ENCODE results near the gene FILIP1. TPM values are rescaled to one million over a fixed set of nuclear protein-coding genes. Genes with fewer than 3 reads are reported as not detected.

FILIP1 gene
- total RNA-seq, 3 donors from 2014 or later (not counting 1 experiment from before 2014, with no cell fraction given): not detected

GRCh38 chr6:75505424-75505823 is 11.8 kb upstream of the FILIP1 start:
- 91% methylated on average over 2 of the region's 2 CpGs for WGBS (ENCODE audit: insufficient coverage)
- Mint-ChIP-seq H3K9me3 (peaks cover 0 to 2% of the 10 kb centered on the region in 2 donors), H3K4me3 (no peak overlapping the region), H3K4me1 (no peaks in the 10 kb centered on the region), H3K27me3 (ENCODE audit: low read depth in 2 of 2) (peaks cover 2 to 8% of the 10 kb centered on the region in 2 donors), H3K27ac (no peak overlapping the region), H3K36me3 (no peaks in the 10 kb centered on the region)
- DNase-seq (no peak), ATAC-seq (no peak)
- Histone ChIP-seq H3K9me3 (ENCODE audit: control insufficient read depth, insufficient read depth, low read length) (no peaks in the 10 kb centered on the region), H3K27ac (ENCODE audit: low read length) (no peak overlapping the region), H3K27me3 (ENCODE audit: control insufficient read depth, insufficient read depth, low read length) (no peaks in the 10 kb centered on the region), H3K4me1 (ENCODE audit: control insufficient read depth, insufficient read depth, low read length) (no peaks in the 10 kb centered on the region), H3K36me3 (ENCODE audit: control insufficient read depth, insufficient read depth, low read length) (no peaks in the 10 kb centered on the region), H3K4me3 (ENCODE audit: low read length) (no peak overlapping the region)
- intact Hi-C loops (cut with micrococcal nuclease): no loop called here
- TF ChIP-seq CTCF (IDR thresholded peaks at IDR 0.05): no peak

- no peak for TF ChIP-seq CTCF (IDR thresholded peaks at IDR 0.05)
- 91% methylated on average over 3 of the region's 4 CpGs for WGBS (ENCODE audit: insufficient coverage)
- H3K4me1 Mint-ChIP-seq: no peaks in the 10 kb centered on the region
- no peaks in the 10 kb centered on the region for H3K27me3 ChIP-seq (ENCODE audit: control insufficient read depth, insufficient read depth, low read length)
- H3K27ac ChIP-seq (ENCODE audit: low read length): no peak overlapping the region
- intact Hi-C loops (cut with micrococcal nuclease): no loop called here
- no peak overlapping the region for H3K4me3 ChIP-seq (ENCODE audit: low read length)
- no peak overlapping the region for H3K4me3 Mint-ChIP-seq
- H3K27ac Mint-ChIP-seq: no peak overlapping the region
- H3K9me3 ChIP-seq (ENCODE audit: control insufficient read depth, insufficient read depth, low read length): no peaks in the 10 kb centered on the region
- H3K9me3 Mint-ChIP-seq: peaks cover 0 to 2% of the 10 kb centered on the region in 2 donors
- H3K36me3 Mint-ChIP-seq: no peaks in the 10 kb centered on the region
- no peak for ATAC-seq
- DNase-seq: no peak
- no peaks in the 10 kb centered on the region for H3K4me1 ChIP-seq (ENCODE audit: control insufficient read depth, insufficient read depth, low read length)
- H3K36me3 ChIP-seq (ENCODE audit: control insufficient read depth, insufficient read depth, low read length): no peaks in the 10 kb centered on the region
- H3K27me3 Mint-ChIP-seq (ENCODE audit: low read depth in 2 of 2): peaks cover 2 to 8% of the 10 kb centered on the region in 2 donors
Measured at GRCh38 chr6:75504465-75505222, 11.0 kb upstream of the FILIP1 start.

GRCh38 chr6:75503291-75503690 is 9.7 kb upstream of the FILIP1 start:
- intact Hi-C loops (cut with micrococcal nuclease): no loop called here
- no peak overlapping the region for H3K4me3 ChIP-seq (ENCODE audit: low read length)

More at GRCh38 chr6:75503291-75503690, 9.7 kb upstream of the FILIP1 start:
- ATAC-seq (no peak), DNase-seq (no peak)
- H3K36me3 ChIP-seq (ENCODE audit: control insufficient read depth, insufficient read depth, low read length): no peaks in the 10 kb centered on the region
- no peak overlapping the region for H3K27ac ChIP-seq (ENCODE audit: low read length)
- Mint-ChIP-seq H3K4me3 (no peak overlapping the region), H3K36me3 (no peaks in the 10 kb centered on the region), H3K27ac (no peak overlapping the region), H3K9me3 (no peaks in the 10 kb centered on the region), H3K4me1 (no peaks in the 10 kb centered on the region), H3K27me3 (ENCODE audit: low read depth in 2 of 2) (peaks cover 2 to 8% of the 10 kb centered on the region in 2 donors)
- H3K27me3 ChIP-seq (ENCODE audit: control insufficient read depth, insufficient read depth, low read length): peaks cover 2% of the 10 kb centered on the region
- WGBS (ENCODE audit: insufficient coverage): 89% methylated on average over 2 of the region's 2 CpGs
- no peaks in the 10 kb centered on the region for H3K4me1 ChIP-seq (ENCODE audit: control insufficient read depth, insufficient read depth, low read length)
- no peak for TF ChIP-seq CTCF (IDR thresholded peaks at IDR 0.05)
- H3K9me3 ChIP-seq (ENCODE audit: control insufficient read depth, insufficient read depth, low read length): no peaks in the 10 kb centered on the region
